Measurements from ENCODE around the gene GPNMB. TPM values are rescaled to one million over a fixed set of nuclear protein-coding genes. Genes with fewer than 3 reads are reported as not detected.
"Not testable (repeated sequence)": the region's sequence is repeated elsewhere in the genome, so short reads cannot be mapped to it uniquely, and the experiment has no call there.

GPNMB gene
- under 1 TPM; 0.26 to 0.94 (median 0.71) TPM for total RNA-seq

- Mint-ChIP-seq H3K9me3 (peaks cover 1% of the 10 kb centered on the region), H3K4me3 (no peak within 1 kb of the TSS), H3K36me3 (ENCODE audit: insufficient read depth) (no peaks in the 10 kb centered on the region)
These were observed at the start of gene GPNMB for GRCh38 chr7:23246555-23246954. GPNMB (plus strand) TSS chr7:23246775; CDS start chr7:23246858, 83 bp downstream.

GRCh38 chr7:23197745-23198144 is 48.8 kb upstream of the GPNMB start:
- H3K4me1 Mint-ChIP-seq (ENCODE audit: low read depth); H3K9me3 Mint-ChIP-seq; ATAC-seq; H3K27me3 Mint-ChIP-seq (ENCODE audit: low read depth); DNase-seq; H3K4me3 Mint-ChIP-seq: not testable (repeated sequence)
- peaks cover 37% of the 10 kb centered on the region for H3K36me3 Mint-ChIP-seq (ENCODE audit: insufficient read depth)

More at GRCh38 chr7:23246555-23246954, at the start of gene GPNMB:
- DNase-seq: no peak
- no peak for ATAC-seq
- Mint-ChIP-seq H3K4me1 (ENCODE audit: low read depth) (peaks cover 3% of the 10 kb centered on the region), H3K27me3 (ENCODE audit: low read depth) (peaks cover 69% of the 10 kb centered on the region)

GRCh38 chr7:23200331-23200730 is 46.2 kb upstream of the GPNMB start:
- DNase-seq (no peak), ATAC-seq (no peak)
- H3K27me3 Mint-ChIP-seq (ENCODE audit: low read depth): peaks cover 4% of the 10 kb centered on the region
- H3K36me3 Mint-ChIP-seq (ENCODE audit: insufficient read depth): peaks cover 46% of the 10 kb centered on the region
- H3K9me3 Mint-ChIP-seq: no peaks in the 10 kb centered on the region
- H3K4me3 Mint-ChIP-seq: no peak overlapping the region
- no peaks in the 10 kb centered on the region for H3K4me1 Mint-ChIP-seq (ENCODE audit: low read depth)

GRCh38 chr7:23204241-23204640 is 42.3 kb upstream of the GPNMB start:
- Mint-ChIP-seq H3K4me1 (ENCODE audit: low read depth) (peaks cover 4% of the 10 kb centered on the region), H3K36me3 (ENCODE audit: insufficient read depth) (peaks cover 31% of the 10 kb centered on the region)

GRCh38 chr7:23205577-23205908 is 41.0 kb upstream of the GPNMB start:
- peak overlapping the region; percentile 31 for H3K4me3 Mint-ChIP-seq

More at GRCh38 chr7:23204241-23204640, 42.3 kb upstream of the GPNMB start:
- H3K4me3 Mint-ChIP-seq: no peak overlapping the region
- ATAC-seq (no peak), DNase-seq (no peak)
- no peaks in the 10 kb centered on the region for H3K9me3 Mint-ChIP-seq
- H3K27me3 Mint-ChIP-seq (ENCODE audit: low read depth): peaks cover 16% of the 10 kb centered on the region

GRCh38 chr7:23205909-23206767 is 40.4 kb upstream of the GPNMB start:
- peaks cover 16% of the 10 kb centered on the region for H3K27me3 Mint-ChIP-seq (ENCODE audit: low read depth)
- H3K36me3 Mint-ChIP-seq (ENCODE audit: insufficient read depth): peaks cover 21% of the 10 kb centered on the region
- peak overlapping the region; percentile 31 for H3K4me3 Mint-ChIP-seq
- ATAC-seq: peak; percentile 55 to 70
- DNase-seq: no peak
- no peaks in the 10 kb centered on the region for H3K9me3 Mint-ChIP-seq
- peaks cover 4% of the 10 kb centered on the region for H3K4me1 Mint-ChIP-seq (ENCODE audit: low read depth)

More at GRCh38 chr7:23205577-23205908, 41.0 kb upstream of the GPNMB start:
- peaks cover 21% of the 10 kb centered on the region for H3K36me3 Mint-ChIP-seq (ENCODE audit: insufficient read depth)
- DNase-seq (no peak), ATAC-seq (no peak)
- peaks cover 4% of the 10 kb centered on the region for H3K4me1 Mint-ChIP-seq (ENCODE audit: low read depth)
- no peaks in the 10 kb centered on the region for H3K9me3 Mint-ChIP-seq
- peaks cover 16% of the 10 kb centered on the region for H3K27me3 Mint-ChIP-seq (ENCODE audit: low read depth)

- Mint-ChIP-seq H3K27me3 (ENCODE audit: low read depth) (peaks cover 16% of the 10 kb centered on the region), H3K4me1 (ENCODE audit: low read depth) (peaks cover 4% of the 10 kb centered on the region), H3K4me3 (no peak overlapping the region), H3K36me3 (ENCODE audit: insufficient read depth) (peaks cover 14% of the 10 kb centered on the region), H3K9me3 (no peaks in the 10 kb centered on the region)
- ATAC-seq (no peak), DNase-seq (no peak)
These were observed 39.6 kb upstream of the GPNMB start for GRCh38 chr7:23207021-23207420.

GRCh38 chr7:23207884-23208283 is 38.7 kb upstream of the GPNMB start:
- DNase-seq: no peak
- no peaks in the 10 kb centered on the region for H3K9me3 Mint-ChIP-seq
- peaks cover 14% of the 10 kb centered on the region for H3K36me3 Mint-ChIP-seq (ENCODE audit: insufficient read depth)
- peaks cover 4% of the 10 kb centered on the region for H3K4me1 Mint-ChIP-seq (ENCODE audit: low read depth)
- H3K4me3 Mint-ChIP-seq: no peak overlapping the region
- no peak for ATAC-seq
- H3K27me3 Mint-ChIP-seq (ENCODE audit: low read depth): peaks cover 16% of the 10 kb centered on the region

GRCh38 chr7:23208316-23208715 is 38.3 kb upstream of the GPNMB start:
- Mint-ChIP-seq H3K4me3 (no peak overlapping the region), H3K9me3 (no peaks in the 10 kb centered on the region), H3K4me1 (ENCODE audit: low read depth) (peaks cover 4% of the 10 kb centered on the region), H3K36me3 (ENCODE audit: insufficient read depth) (peaks cover 11% of the 10 kb centered on the region), H3K27me3 (ENCODE audit: low read depth) (peaks cover 16% of the 10 kb centered on the region)
- DNase-seq (no peak), ATAC-seq (no peak)

GRCh38 chr7:23210506-23210905 is 36.1 kb upstream of the GPNMB start:
- H3K4me1 Mint-ChIP-seq (ENCODE audit: low read depth): peaks cover 2% of the 10 kb centered on the region
- DNase-seq: no peak
- no peaks in the 10 kb centered on the region for H3K36me3 Mint-ChIP-seq (ENCODE audit: insufficient read depth)
- no peak overlapping the region for H3K4me3 Mint-ChIP-seq
- ATAC-seq: no peak
- H3K27me3 Mint-ChIP-seq (ENCODE audit: low read depth): peaks cover 11% of the 10 kb centered on the region
- no peaks in the 10 kb centered on the region for H3K9me3 Mint-ChIP-seq

- H3K36me3 Mint-ChIP-seq (ENCODE audit: insufficient read depth): no peaks in the 10 kb centered on the region
These were observed 35.0 kb upstream of the GPNMB start for GRCh38 chr7:23211589-23211988.

GRCh38 chr7:23212395-23212794 is 34.2 kb upstream of the GPNMB start:
- H3K9me3 Mint-ChIP-seq: no peaks in the 10 kb centered on the region
- no peaks in the 10 kb centered on the region for H3K4me1 Mint-ChIP-seq (ENCODE audit: low read depth)
- DNase-seq (no peak), ATAC-seq (no peak)
- H3K27me3 Mint-ChIP-seq (ENCODE audit: low read depth): peaks cover 9% of the 10 kb centered on the region
- no peaks in the 10 kb centered on the region for H3K36me3 Mint-ChIP-seq (ENCODE audit: insufficient read depth)
- H3K4me3 Mint-ChIP-seq: no peak overlapping the region

More at GRCh38 chr7:23211589-23211988, 35.0 kb upstream of the GPNMB start:
- no peak for DNase-seq
- H3K4me1 Mint-ChIP-seq (ENCODE audit: low read depth): no peaks in the 10 kb centered on the region
- ATAC-seq: no peak
- H3K27me3 Mint-ChIP-seq (ENCODE audit: low read depth): peaks cover 11% of the 10 kb centered on the region
- no peak overlapping the region for H3K4me3 Mint-ChIP-seq
- no peaks in the 10 kb centered on the region for H3K9me3 Mint-ChIP-seq

- peaks cover 9% of the 10 kb centered on the region for H3K27me3 Mint-ChIP-seq (ENCODE audit: low read depth)
- no peak for DNase-seq
- no peaks in the 10 kb centered on the region for H3K9me3 Mint-ChIP-seq
- H3K4me3 Mint-ChIP-seq: no peak overlapping the region
- H3K4me1 Mint-ChIP-seq (ENCODE audit: low read depth): no peaks in the 10 kb centered on the region
- H3K36me3 Mint-ChIP-seq (ENCODE audit: insufficient read depth): no peaks in the 10 kb centered on the region
- no peak for ATAC-seq
These were observed 33.7 kb upstream of the GPNMB start for GRCh38 chr7:23212841-23213240.

GRCh38 chr7:23213755-23214154 is 32.8 kb upstream of the GPNMB start:
- Mint-ChIP-seq H3K9me3 (no peaks in the 10 kb centered on the region), H3K36me3 (ENCODE audit: insufficient read depth) (no peaks in the 10 kb centered on the region), H3K27me3 (ENCODE audit: low read depth) (peaks cover 5% of the 10 kb centered on the region), H3K4me1 (ENCODE audit: low read depth) (no peaks in the 10 kb centered on the region), H3K4me3 (no peak overlapping the region)
- ATAC-seq: no peak
- DNase-seq: no peak

GRCh38 chr7:23214423-23214822 is 32.2 kb upstream of the GPNMB start:
- H3K4me3 Mint-ChIP-seq: no peak overlapping the region
- H3K36me3 Mint-ChIP-seq (ENCODE audit: insufficient read depth): no peaks in the 10 kb centered on the region
- peaks cover 5% of the 10 kb centered on the region for H3K27me3 Mint-ChIP-seq (ENCODE audit: low read depth)
- H3K4me1 Mint-ChIP-seq (ENCODE audit: low read depth): no peaks in the 10 kb centered on the region
- H3K9me3 Mint-ChIP-seq: no peaks in the 10 kb centered on the region
- ATAC-seq (no peak), DNase-seq (no peak)

All from activated T-cell treated with anti-CD3 and anti-CD28 coated beads, Interleukin-2, amount 50 U/mL, for 4 hours (primary cell).